Fibroblast of lung (primary cell): ENCODE measurements around the gene C11orf68. TPM values are rescaled to one million over a fixed set of nuclear protein-coding genes. Genes with fewer than 3 reads are reported as not detected.
A peak's percentile ranks its signal among the peaks of the same experiment; 100 is the strongest.

Experiments
- DNase-seq, 2 donors: peaks; one replicate each; pipeline versions ENCODE4 v3.0.0 to v3.0.0-alpha.2; 2010; ENCODE audit warnings: low read depth in 2 of 2
- H2AFZ ChIP-seq: 2 replicates; pipeline ENCODE4 v1.5.1; 2012; ENCODE audit warnings: low read length, control low read depth, inconsistent platforms
- H3K27ac ChIP-seq: 2 replicates; pipeline ENCODE4 v1.5.1; 2011; ENCODE audit warnings: low read length, control low read depth; ENCODE audit not compliant: insufficient read depth
- H3K27me3 ChIP-seq: 2 replicates; pipeline ENCODE4 v1.5.1; 2011; ENCODE audit warnings: mild to moderate bottlenecking, low read length; ENCODE audit not compliant: control insufficient read depth, insufficient read depth
- H3K36me3 ChIP-seq: 2 replicates; pipeline ENCODE4 v1.5.1; 2011; ENCODE audit warnings: low read length; ENCODE audit not compliant: control insufficient read depth, insufficient read depth
- H3K4me1 ChIP-seq: 2 replicates; pipeline ENCODE4 v1.5.1; 2011; ENCODE audit warnings: low read length; ENCODE audit not compliant: control insufficient read depth, insufficient read depth; ENCODE audit errors: extremely low read depth
- H3K4me2 ChIP-seq: 2 replicates; pipeline ENCODE4 v1.5.1; 2011; ENCODE audit warnings: low read length, control low read depth; ENCODE audit not compliant: insufficient read depth; ENCODE audit errors: extremely low read depth
- H3K4me3 ChIP-seq, 4 experiments: fragments of 200-600 bp in 1 of 4; sonication (generic) in 1 of 4; replicated peaks in 1 of 4; 2 replicates each; pipeline ENCODE4 v1.5.1; 2011 to 2016; ENCODE audit warnings: low read length in 4 of 4, low read depth in 3 of 4, mild to moderate bottlenecking in 3 of 4, control low read depth in 2 of 4, inconsistent platforms in 1 of 4, mixed read lengths in 1 of 4; ENCODE audit not compliant: insufficient read depth in 1 of 4; ENCODE audit errors: control extremely low read depth in 1 of 4
- H3K79me2 ChIP-seq: 2 replicates; pipeline ENCODE4 v1.5.1; 2012; ENCODE audit warnings: mild to moderate bottlenecking, low read length, inconsistent platforms; ENCODE audit not compliant: control insufficient read depth, insufficient read depth
- H3K9ac ChIP-seq: 2 replicates; pipeline ENCODE4 v1.5.1; 2011; ENCODE audit warnings: mild to moderate bottlenecking, low read length, control low read depth; ENCODE audit not compliant: insufficient read depth
- H3K9me3 ChIP-seq: 2 replicates; pipeline ENCODE4 v1.5.1; 2012; ENCODE audit warnings: low read depth, low read length; ENCODE audit not compliant: control insufficient read depth, insufficient read depth
- H4K20me1 ChIP-seq: 2 replicates; pipeline ENCODE4 v1.5.1; 2011; ENCODE audit warnings: low read length; ENCODE audit not compliant: control insufficient read depth, insufficient read depth; ENCODE audit errors: extremely low read depth
- EZH2 ChIP-seq: IDR thresholded peaks from 2 replicates; pipeline ENCODE4 v1.5.1; 2012; ENCODE audit warnings: low read length, control low read depth, mild to moderate bottlenecking; ENCODE audit errors: missing control alignments
- polyA plus RNA-seq, 2 donors: library from polyadenylated mRNA; depleted of rRNA in 1 of 2; stranded (reverse) in 1 of 2; unstranded in 1 of 2; fragments of >200 nt; gene quantifications; 2 replicates each; pipeline ENCODE4 v1.2.1, GENCODE V29; 2011 to 2012; ENCODE audit warnings: missing spikeins in 1 of 2
- total RNA-seq: library from RNA; depleted of rRNA; stranded (reverse); fragments of >200 nt; gene quantifications from 2 replicates; pipeline ENCODE4 v1.2.1, GENCODE V29; 2014
- TF ChIP-seq, protein P1 (sequence below), 2 donors: IDR thresholded peaks in 1 of 2; conservative IDR thresholded peaks in 1 of 2; 1 replicate in 1 of 2; 2 replicates in 1 of 2; pipeline ENCODE4 v1.5.1; 2011 to 2012; ENCODE audit warnings: low read length in 2 of 2, control low read depth in 1 of 2, inconsistent platforms in 1 of 2, low read depth in 1 of 2, mild to moderate bottlenecking in 1 of 2

Gene C11orf68
- total and polyA plus RNA-seq, 2 donors (not counting 1 experiment from before 2014, with no cell fraction given), result 26.6 to 27.6 TPM

DNA sequence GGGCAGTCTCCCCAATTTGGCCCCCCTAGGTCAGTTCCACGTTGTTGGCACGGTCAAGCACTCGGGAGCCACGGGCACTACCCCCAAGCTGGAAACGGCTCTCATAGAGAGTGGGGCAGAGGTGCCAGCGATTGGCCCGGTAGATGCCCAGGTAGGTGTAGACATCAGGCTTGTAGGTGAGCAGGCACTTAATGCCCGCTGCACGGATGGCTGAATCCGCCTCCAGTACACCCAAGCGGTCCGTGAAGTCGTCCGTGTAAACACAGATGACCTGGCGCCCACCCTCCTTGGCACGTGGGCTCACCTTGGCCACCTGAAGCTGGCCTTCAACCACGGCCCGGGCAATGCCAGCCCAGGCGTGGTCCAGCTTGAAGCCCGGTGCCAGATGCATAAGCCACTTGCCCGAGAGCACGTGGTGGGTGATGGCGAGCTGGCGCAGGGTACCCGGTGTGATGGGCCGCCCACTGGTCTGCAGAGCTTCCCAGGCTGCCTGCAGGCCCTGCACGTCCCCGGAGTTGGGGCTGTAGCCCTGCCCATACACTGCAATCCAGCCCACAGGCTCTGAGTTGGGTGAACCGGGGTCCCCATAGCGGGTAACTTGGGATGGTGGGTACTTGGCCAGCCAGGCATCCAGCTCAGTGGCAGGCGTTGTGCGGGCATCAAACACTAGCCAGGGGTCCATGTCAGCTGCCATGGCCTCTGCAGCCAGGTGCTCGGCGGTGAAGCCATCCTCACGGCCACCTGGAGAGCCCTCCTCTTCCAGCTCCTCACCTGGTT, 1.2 kb downstream of the C11orf68 start:
- H3K4me2 ChIP-seq, result peak overlapping the region; percentile 80
- peaks cover 73% of the 10 kb centered on the region for H3K79me2 ChIP-seq
- peak overlapping the region; percentile 99 for H3K27ac ChIP-seq
- no peak for DNase-seq
- no peaks in the 10 kb centered on the region for H3K9me3 ChIP-seq
- H3K9ac ChIP-seq, result peak overlapping the region; percentile 94
- peaks cover 17% of the 10 kb centered on the region for H3K36me3 ChIP-seq
- no peak overlapping the region for H2AFZ ChIP-seq
- peak overlapping the region; percentile 74 to 94 (median 90) for H3K4me3 ChIP-seq
- H3K27me3 ChIP-seq, result no peaks in the 10 kb centered on the region
- H3K4me1 ChIP-seq, result peaks cover 48% of the 10 kb centered on the region
- no peak for TF ChIP-seq EZH2
- TF ChIP-seq, protein P1, sequence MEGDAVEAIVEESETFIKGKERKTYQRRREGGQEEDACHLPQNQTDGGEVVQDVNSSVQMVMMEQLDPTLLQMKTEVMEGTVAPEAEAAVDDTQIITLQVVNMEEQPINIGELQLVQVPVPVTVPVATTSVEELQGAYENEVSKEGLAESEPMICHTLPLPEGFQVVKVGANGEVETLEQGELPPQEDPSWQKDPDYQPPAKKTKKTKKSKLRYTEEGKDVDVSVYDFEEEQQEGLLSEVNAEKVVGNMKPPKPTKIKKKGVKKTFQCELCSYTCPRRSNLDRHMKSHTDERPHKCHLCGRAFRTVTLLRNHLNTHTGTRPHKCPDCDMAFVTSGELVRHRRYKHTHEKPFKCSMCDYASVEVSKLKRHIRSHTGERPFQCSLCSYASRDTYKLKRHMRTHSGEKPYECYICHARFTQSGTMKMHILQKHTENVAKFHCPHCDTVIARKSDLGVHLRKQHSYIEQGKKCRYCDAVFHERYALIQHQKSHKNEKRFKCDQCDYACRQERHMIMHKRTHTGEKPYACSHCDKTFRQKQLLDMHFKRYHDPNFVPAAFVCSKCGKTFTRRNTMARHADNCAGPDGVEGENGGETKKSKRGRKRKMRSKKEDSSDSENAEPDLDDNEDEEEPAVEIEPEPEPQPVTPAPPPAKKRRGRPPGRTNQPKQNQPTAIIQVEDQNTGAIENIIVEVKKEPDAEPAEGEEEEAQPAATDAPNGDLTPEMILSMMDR (conservative IDR thresholded peaks at IDR 0.05 in 1 of 2, IDR thresholded peaks at IDR 0.05 in 1 of 2; ENCODE audit: low read depth in 1 of 2, low read length in 2 of 2), result no peak
- no peaks in the 10 kb centered on the region for H4K20me1 ChIP-seq

DNA sequence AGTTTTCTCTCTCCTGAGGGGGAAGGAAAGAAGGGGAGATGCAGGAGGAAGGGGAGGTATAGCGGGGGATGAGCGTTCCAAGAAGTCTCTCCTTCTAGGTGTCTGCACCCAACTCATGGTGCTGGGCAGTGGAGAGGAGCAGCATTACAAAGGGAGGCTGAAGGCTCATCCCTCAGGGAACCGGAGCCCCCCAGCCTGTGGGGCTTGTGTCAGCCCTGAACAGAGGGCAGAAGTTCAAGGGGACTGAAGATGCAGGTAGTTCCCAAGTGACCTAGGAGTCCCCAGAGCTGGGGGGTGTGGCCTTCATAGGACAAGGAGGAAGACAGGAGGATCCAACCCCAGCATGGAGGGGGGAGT, 1.8 kb downstream of the C11orf68 start:
- H3K9me3 ChIP-seq, result no peaks in the 10 kb centered on the region
- peak overlapping the region; percentile 80 for H3K4me2 ChIP-seq
- H3K27ac ChIP-seq, result peak overlapping the region; percentile 99
- no peak overlapping the region for H2AFZ ChIP-seq
- H3K36me3 ChIP-seq, result peaks cover 14% of the 10 kb centered on the region
- H3K4me3 ChIP-seq, result peak overlapping the region in 3 of 4 experiments; percentile 90 to 94 (median 91)
- H4K20me1 ChIP-seq, result no peaks in the 10 kb centered on the region
- TF ChIP-seq, protein P1 (conservative IDR thresholded peaks at IDR 0.05 in 1 of 2, IDR thresholded peaks at IDR 0.05 in 1 of 2; ENCODE audit: low read depth in 1 of 2, low read length in 2 of 2), result no peak
- TF ChIP-seq EZH2, result no peak
- no peaks in the 10 kb centered on the region for H3K27me3 ChIP-seq
- peak overlapping the region; percentile 48 for H3K9ac ChIP-seq
- no peak for DNase-seq
- H3K79me2 ChIP-seq, result peaks cover 72% of the 10 kb centered on the region
- H3K4me1 ChIP-seq, result peaks cover 53% of the 10 kb centered on the region

DNA sequence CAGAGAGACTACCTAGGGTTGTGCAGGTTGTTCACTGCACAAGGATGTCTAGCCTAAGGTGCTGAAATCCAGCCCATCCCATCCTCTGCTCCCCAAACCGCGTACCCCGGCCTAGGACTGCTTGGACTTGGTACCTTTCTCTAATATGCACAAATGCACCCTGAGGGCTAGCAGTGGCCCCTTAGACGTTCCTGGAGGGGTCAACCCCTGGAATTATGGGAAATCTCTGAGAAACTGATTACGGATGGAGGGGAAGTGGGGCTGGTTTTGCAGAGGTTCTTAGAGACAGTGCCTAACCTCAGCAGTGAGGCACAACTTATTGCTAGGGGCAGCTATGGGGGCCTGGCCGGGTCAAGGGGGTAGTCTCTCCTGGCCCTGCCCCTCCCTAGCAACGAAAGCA, 2.5 kb downstream of the C11orf68 start:
- Histone ChIP-seq H3K4me2 (peak overlapping the region; percentile 80), H3K27ac (peak overlapping the region; percentile 99), H4K20me1 (no peaks in the 10 kb centered on the region), H3K4me3 (peak overlapping the region; percentile 2 to 94 (median 16)), H3K27me3 (no peaks in the 10 kb centered on the region), H3K79me2 (peaks cover 69% of the 10 kb centered on the region), H3K9ac (peak overlapping the region; percentile 48), H3K9me3 (no peaks in the 10 kb centered on the region), H3K36me3 (peaks cover 14% of the 10 kb centered on the region), H2AFZ (no peak overlapping the region), H3K4me1 (peaks cover 60% of the 10 kb centered on the region)
- TF ChIP-seq, protein P1 (conservative IDR thresholded peaks at IDR 0.05 in 1 of 2, IDR thresholded peaks at IDR 0.05 in 1 of 2; ENCODE audit: low read depth in 1 of 2, low read length in 2 of 2), result no peak
- TF ChIP-seq EZH2, result no peak
- DNase-seq, result no peak
